ENCODE data around the gene OBSL1. TPM values are rescaled to one million over a fixed set of nuclear protein-coding genes. Genes with fewer than 3 reads are reported as not detected.

Gene OBSL1
- total and polyA plus RNA-seq, 2 donors from 2014 or later = 89.5 to 123 TPM

- no peak for FAIRE-seq
- intact Hi-C loops (cut with DNase I) = no loop called here
Measured at GRCh38 chr2:219618733-219619122, 47.4 kb upstream of the OBSL1 start.

GRCh38 chr2:219616550-219616949 lies 45.2 kb upstream of the OBSL1 start:
- Histone ChIP-seq H3K9ac (ENCODE audit: low read length in 3 of 3) (no peak overlapping the region), H3K4me3 (ENCODE audit: low read length in 3 of 3) (no peak overlapping the region), H3K4me1 (ENCODE audit: control insufficient read depth in 2 of 3, insufficient read depth in 2 of 3, low read depth in 1 of 3, low read length in 3 of 3) (no peaks in the 10 kb centered on the region), H3K27ac (ENCODE audit: low read depth in 2 of 2, low read length in 2 of 2) (no peak overlapping the region), H3K9me3 (ENCODE audit: control insufficient read depth in 2 of 3, insufficient read depth in 1 of 3, low read length in 3 of 3) (no peaks in the 10 kb centered on the region), H3K36me3 (ENCODE audit: control insufficient read depth in 2 of 3, insufficient read depth in 3 of 3, low read length in 3 of 3) (peaks cover 0 to 25% (median 11%) of the 10 kb centered on the region in 3 donors), H3K27me3 (ENCODE audit: control insufficient read depth, insufficient read depth, low read length) (no peaks in the 10 kb centered on the region)
- peak in 1 of 5 donors; percentile 26 for DNase-seq
- intact Hi-C loops (cut with DNase I) = no loop called here
- FAIRE-seq = no peak
- TF ChIP-seq CTCF (IDR thresholded peaks at IDR 0.05; ENCODE audit: borderline replicate concordance, extremely low read depth, insufficient read depth) = no peak

More at GRCh38 chr2:219618733-219619122, 47.4 kb upstream of the OBSL1 start:
- Histone ChIP-seq H3K4me3 (ENCODE audit: low read length in 3 of 3) (no peak overlapping the region), H3K27me3 (ENCODE audit: control insufficient read depth, insufficient read depth, low read length) (no peaks in the 10 kb centered on the region), H3K27ac (ENCODE audit: low read depth in 2 of 2, low read length in 2 of 2) (no peak overlapping the region), H3K9ac (ENCODE audit: low read length in 3 of 3) (no peak overlapping the region), H3K9me3 (ENCODE audit: control insufficient read depth in 2 of 3, insufficient read depth in 1 of 3, low read length in 3 of 3) (no peaks in the 10 kb centered on the region), H3K4me1 (ENCODE audit: control insufficient read depth in 2 of 3, insufficient read depth in 2 of 3, low read depth in 1 of 3, low read length in 3 of 3) (no peaks in the 10 kb centered on the region), H3K36me3 (ENCODE audit: control insufficient read depth in 2 of 3, insufficient read depth in 3 of 3, low read length in 3 of 3) (peaks cover 0 to 15% (median 5%) of the 10 kb centered on the region in 3 donors)
- TF ChIP-seq CTCF (IDR thresholded peaks at IDR 0.05; ENCODE audit: borderline replicate concordance, extremely low read depth, insufficient read depth) = no peak
- DNase-seq = peak in 1 of 5 donors; percentile 12

- Histone ChIP-seq H3K4me1 (ENCODE audit: control insufficient read depth in 2 of 3, insufficient read depth in 2 of 3, low read depth in 1 of 3, low read length in 3 of 3) (no peaks in the 10 kb centered on the region), H3K27me3 (ENCODE audit: control insufficient read depth, insufficient read depth, low read length) (no peaks in the 10 kb centered on the region), H3K9me3 (ENCODE audit: control insufficient read depth in 2 of 3, insufficient read depth in 1 of 3, low read length in 3 of 3) (no peaks in the 10 kb centered on the region), H3K36me3 (ENCODE audit: control insufficient read depth in 2 of 3, insufficient read depth in 3 of 3, low read length in 3 of 3) (peaks cover 0 to 27% (median 11%) of the 10 kb centered on the region in 3 donors), H3K27ac (ENCODE audit: low read depth in 2 of 2, low read length in 2 of 2) (no peak overlapping the region), H3K4me3 (ENCODE audit: low read length in 3 of 3) (no peak overlapping the region), H3K9ac (ENCODE audit: low read length in 3 of 3) (no peak overlapping the region)
- intact Hi-C loops (cut with DNase I) = no loop called here
- TF ChIP-seq CTCF (IDR thresholded peaks at IDR 0.05; ENCODE audit: borderline replicate concordance, extremely low read depth, insufficient read depth) = no peak
- DNase-seq (peak in 1 of 5 donors; percentile 49), FAIRE-seq (no peak)
Measured at GRCh38 chr2:219615894-219616293, 44.6 kb upstream of the OBSL1 start.

GRCh38 chr2:219615036-219615435 lies 43.7 kb upstream of the OBSL1 start:
- Histone ChIP-seq H3K36me3 (ENCODE audit: control insufficient read depth in 2 of 3, insufficient read depth in 3 of 3, low read length in 3 of 3) (peaks cover 0 to 31% (median 11%) of the 10 kb centered on the region in 3 donors), H3K4me3 (ENCODE audit: low read length in 3 of 3) (no peak overlapping the region), H3K9me3 (ENCODE audit: control insufficient read depth in 2 of 3, insufficient read depth in 1 of 3, low read length in 3 of 3) (no peaks in the 10 kb centered on the region), H3K27ac (ENCODE audit: low read depth in 2 of 2, low read length in 2 of 2) (no peak overlapping the region), H3K27me3 (ENCODE audit: control insufficient read depth, insufficient read depth, low read length) (no peaks in the 10 kb centered on the region), H3K9ac (ENCODE audit: low read length in 3 of 3) (no peak overlapping the region), H3K4me1 (ENCODE audit: control insufficient read depth in 2 of 3, insufficient read depth in 2 of 3, low read depth in 1 of 3, low read length in 3 of 3) (no peaks in the 10 kb centered on the region)
- TF ChIP-seq CTCF (IDR thresholded peaks at IDR 0.05; ENCODE audit: borderline replicate concordance, extremely low read depth, insufficient read depth) = no peak
- DNase-seq (peak in 1 of 5 donors; percentile 46), FAIRE-seq (no peak)
- intact Hi-C loops (cut with DNase I) = no loop called here

Measured in kidney (tissue), 14 donors.